Measurements from ENCODE around the gene TBC1D22A.

TBC1D22A gene

DNA sequence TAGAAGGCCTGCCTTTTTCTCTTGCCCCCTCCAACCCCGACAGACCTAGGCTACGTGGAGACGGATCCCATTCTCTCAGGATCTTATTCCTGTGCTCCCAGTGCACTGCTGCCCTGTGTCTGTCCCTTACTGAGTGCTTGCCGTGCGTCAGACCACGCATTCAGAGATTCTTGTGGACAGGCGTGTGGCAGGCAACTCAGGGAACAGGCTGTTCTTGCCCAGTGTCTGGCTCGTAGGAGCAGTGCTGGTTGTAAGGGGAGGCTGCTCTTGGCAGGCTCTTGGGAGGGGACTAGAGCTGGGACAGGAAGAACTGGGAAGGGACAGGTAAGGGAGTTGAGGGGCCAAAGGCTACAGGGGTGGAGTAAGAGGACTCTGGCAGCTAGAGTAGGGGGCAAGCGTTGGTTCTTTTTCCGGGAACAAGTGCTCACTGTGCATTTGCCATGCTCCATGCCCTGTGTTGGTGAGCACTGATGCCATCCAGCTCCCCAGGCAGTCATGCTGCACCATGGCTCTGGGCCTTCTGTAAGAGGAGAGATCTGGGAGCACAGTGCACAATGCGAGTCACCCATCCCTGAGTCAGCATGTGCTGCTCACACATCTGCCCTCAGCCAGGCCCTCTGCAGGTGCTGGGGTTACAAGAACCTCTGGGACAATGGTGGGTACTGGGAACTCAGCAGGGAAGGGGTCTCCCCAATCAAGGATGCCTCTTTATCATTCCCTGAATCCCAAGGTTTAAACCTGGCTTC, 119.1 kb downstream of the TBC1D22A start:
- DNase-seq (ENCODE audit: low read depth, low spot score) = no peak
- CTCF ChIA-PET = no interaction called here
- POLR2A ChIA-PET = no interaction called here
- TF ChIP-seq, protein P1, sequence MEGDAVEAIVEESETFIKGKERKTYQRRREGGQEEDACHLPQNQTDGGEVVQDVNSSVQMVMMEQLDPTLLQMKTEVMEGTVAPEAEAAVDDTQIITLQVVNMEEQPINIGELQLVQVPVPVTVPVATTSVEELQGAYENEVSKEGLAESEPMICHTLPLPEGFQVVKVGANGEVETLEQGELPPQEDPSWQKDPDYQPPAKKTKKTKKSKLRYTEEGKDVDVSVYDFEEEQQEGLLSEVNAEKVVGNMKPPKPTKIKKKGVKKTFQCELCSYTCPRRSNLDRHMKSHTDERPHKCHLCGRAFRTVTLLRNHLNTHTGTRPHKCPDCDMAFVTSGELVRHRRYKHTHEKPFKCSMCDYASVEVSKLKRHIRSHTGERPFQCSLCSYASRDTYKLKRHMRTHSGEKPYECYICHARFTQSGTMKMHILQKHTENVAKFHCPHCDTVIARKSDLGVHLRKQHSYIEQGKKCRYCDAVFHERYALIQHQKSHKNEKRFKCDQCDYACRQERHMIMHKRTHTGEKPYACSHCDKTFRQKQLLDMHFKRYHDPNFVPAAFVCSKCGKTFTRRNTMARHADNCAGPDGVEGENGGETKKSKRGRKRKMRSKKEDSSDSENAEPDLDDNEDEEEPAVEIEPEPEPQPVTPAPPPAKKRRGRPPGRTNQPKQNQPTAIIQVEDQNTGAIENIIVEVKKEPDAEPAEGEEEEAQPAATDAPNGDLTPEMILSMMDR (IDR thresholded peaks at IDR 0.05; ENCODE audit: insufficient read depth, low read length, missing control alignments) = no peak
- no peak overlapping the region for H3K4me3 ChIP-seq (ENCODE audit: low read depth, low read length)

DNA sequence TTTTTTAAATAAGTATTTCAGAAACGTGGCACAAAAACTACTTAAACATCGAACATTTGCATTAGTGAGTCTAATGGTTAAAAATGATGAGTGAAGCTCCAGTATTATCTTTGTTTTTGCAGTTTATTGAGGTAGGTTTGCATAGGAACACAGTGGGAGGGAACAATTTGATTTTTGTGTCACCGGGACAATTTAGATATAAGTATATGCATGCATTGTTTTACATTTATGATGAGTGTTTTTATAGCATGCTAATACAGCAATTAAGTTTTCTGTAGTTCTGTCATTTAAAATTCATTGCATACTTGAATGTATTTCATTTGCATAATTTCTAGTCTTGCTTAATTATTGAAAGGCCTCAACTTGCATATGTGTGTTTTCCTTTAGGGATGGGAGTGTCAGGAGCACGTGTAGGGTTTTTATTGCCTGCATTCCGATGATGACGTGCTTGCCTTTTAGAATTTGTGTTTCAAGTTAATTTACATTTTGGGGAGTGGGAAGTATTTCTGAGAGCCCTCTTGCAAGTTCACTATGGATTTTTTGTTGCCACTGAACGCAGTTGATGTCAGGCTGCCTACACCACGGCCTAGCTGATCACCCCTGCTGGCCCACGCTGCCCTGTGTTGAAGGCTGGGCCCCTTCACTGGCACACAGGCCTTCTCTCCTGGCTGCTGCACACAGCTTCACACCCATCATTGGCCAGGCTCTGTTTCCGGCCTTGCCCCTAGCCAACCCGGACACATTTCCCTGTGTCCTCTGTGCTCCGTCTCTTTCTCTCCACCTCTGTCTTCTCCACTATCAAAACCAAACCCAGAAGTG, 120.9 kb downstream of the TBC1D22A start:
- ChIA-PET CTCF (no interaction called here), POLR2A (no interaction called here)
- DNase-seq (ENCODE audit: low read depth, low spot score) = no peak
- no peak overlapping the region for H3K4me3 ChIP-seq (ENCODE audit: low read depth, low read length)
- TF ChIP-seq, protein P1 (IDR thresholded peaks at IDR 0.05; ENCODE audit: insufficient read depth, low read length, missing control alignments) = no peak

DNA sequence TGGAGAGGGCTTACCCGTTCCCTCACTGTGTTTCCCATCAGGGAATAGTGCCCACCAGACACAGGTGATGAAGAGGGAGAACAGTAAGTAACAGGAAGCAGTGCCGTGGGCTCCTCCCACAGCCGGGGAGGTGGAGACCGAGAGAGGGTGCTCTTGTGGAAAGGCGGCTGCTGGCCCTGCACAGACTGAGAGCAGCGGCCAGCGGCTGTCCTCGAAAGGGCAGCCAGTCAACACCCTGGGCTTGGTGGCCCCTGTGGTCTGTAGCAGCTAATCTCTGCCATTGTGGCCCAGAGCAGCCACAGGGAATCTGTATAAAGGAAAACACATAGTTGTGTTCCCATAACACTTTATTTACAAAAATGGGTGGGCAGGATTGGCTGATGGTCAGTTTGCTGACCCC, 121.9 kb downstream of the TBC1D22A start:
- DNase-seq (ENCODE audit: low read depth, low spot score) = no peak
- CTCF ChIA-PET = no interaction called here
- TF ChIP-seq, protein P1 (IDR thresholded peaks at IDR 0.05; ENCODE audit: insufficient read depth, low read length, missing control alignments) = no peak
- H3K4me3 ChIP-seq (ENCODE audit: low read depth, low read length) = no peak overlapping the region
- POLR2A ChIA-PET = no interaction called here

DNA sequence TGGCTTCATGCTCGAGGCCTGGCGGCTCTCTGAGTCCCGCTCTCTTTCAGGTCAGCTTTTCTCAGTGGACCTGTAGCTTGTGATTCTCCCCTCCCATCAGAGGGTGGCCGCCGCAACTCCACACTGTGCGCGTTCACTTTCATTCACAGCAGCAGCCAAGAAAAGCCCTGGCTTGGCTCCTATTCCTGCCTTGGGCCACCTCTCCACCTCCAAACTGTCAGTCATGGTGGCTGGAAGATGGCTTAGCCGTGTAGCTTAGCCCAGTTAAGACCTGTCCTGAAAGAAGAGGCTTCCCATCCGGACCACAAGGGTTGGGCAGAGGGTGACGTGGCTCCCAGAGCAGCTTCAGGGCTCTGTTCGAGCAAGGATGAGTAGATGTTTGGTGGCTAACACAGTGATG, 125.5 kb downstream of the TBC1D22A start:
- TF ChIP-seq, protein P1 (IDR thresholded peaks at IDR 0.05; ENCODE audit: insufficient read depth, low read length, missing control alignments) = no peak
- H3K4me3 ChIP-seq (ENCODE audit: low read depth, low read length) = no peak overlapping the region
- CTCF ChIA-PET = interaction anchor here (1.4 kb wide), 1 partner anchor 9 kb away, joined by 3 read pairs; no protein-coding TSS in a partner anchor
- POLR2A ChIA-PET = no interaction called here
- DNase-seq (ENCODE audit: low read depth, low spot score) = no peak

DNA sequence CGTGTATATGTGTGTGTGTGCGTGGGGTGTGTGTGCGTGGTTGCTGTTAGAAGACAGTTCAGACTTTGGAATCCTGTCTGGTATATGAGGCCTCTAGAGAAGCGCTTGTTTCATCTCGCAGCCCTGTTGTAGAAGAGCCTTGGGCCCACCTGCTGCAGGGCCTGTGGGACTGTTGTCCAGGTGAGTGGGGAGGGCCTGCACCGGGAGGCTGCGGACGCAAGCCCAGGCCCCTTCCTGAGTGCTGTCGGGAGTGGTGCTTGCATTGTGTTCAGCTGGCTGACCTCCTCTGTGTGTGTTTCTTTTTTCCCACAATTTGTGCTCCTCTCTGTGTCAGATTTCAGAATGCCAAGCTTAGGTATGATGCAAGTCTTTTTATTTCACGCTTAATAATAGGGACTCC, 128.4 kb downstream of the TBC1D22A start:
- POLR2A ChIA-PET = no interaction called here
- CTCF ChIA-PET = interaction anchor here (0.8 to 1.9 kb wide), 2 partner anchors 44 to 45 kb away, joined by 4 to 7 read pairs; no protein-coding TSS in a partner anchor
- no peak for DNase-seq (ENCODE audit: low read depth, low spot score)
- no peak overlapping the region for H3K4me3 ChIP-seq (ENCODE audit: low read depth, low read length)
- TF ChIP-seq, protein P1 (IDR thresholded peaks at IDR 0.05; ENCODE audit: insufficient read depth, low read length, missing control alignments) = no peak

DNA sequence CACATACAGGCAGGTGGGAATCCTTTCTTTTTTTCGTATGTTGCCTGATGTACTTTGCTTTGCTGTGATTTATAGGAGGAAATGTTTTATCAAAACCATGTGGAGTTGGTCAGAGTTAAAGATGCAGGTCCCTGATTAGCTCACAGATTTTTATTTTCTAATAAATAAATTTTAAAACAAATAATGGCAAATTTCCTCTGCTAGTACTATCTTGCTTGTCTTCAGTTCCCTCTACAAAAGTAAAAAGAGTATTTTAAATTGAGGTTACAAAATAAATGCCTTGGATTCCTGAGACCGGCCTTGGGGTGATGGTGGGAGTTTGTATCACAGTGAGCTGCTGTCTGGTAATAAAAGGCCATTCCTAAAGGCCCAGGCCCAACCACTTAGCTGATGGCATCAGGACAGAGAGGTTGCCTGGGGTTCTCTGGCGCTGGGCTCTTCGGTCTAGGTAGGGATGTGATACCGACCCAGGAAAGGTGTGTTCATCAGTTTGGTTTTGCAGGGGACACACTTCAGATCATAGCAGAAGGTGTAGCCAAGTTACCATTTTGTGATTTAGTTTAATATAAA, 129.0 kb downstream of the TBC1D22A start:
- TF ChIP-seq, protein P1 (IDR thresholded peaks at IDR 0.05; ENCODE audit: insufficient read depth, low read length, missing control alignments) = no peak
- ChIA-PET CTCF (interaction anchor here (0.8 to 1.9 kb wide), 3 partner anchors 24 to 46 kb away, joined by 4 to 7 read pairs (median 4); no protein-coding TSS in a partner anchor), POLR2A (no interaction called here)
- no peak for DNase-seq (ENCODE audit: low read depth, low spot score)
- H3K4me3 ChIP-seq (ENCODE audit: low read depth, low read length) = no peak overlapping the region
